Measurements from ENCODE around the gene DYTN. TPM values are rescaled to one million over a fixed set of nuclear protein-coding genes. Genes with fewer than 3 reads are reported as not detected.
A peak's percentile ranks its signal among the peaks of the same experiment; 100 is the strongest.

The DYTN gene
- polyA plus RNA-seq, 3 donors, result not detected

DNA sequence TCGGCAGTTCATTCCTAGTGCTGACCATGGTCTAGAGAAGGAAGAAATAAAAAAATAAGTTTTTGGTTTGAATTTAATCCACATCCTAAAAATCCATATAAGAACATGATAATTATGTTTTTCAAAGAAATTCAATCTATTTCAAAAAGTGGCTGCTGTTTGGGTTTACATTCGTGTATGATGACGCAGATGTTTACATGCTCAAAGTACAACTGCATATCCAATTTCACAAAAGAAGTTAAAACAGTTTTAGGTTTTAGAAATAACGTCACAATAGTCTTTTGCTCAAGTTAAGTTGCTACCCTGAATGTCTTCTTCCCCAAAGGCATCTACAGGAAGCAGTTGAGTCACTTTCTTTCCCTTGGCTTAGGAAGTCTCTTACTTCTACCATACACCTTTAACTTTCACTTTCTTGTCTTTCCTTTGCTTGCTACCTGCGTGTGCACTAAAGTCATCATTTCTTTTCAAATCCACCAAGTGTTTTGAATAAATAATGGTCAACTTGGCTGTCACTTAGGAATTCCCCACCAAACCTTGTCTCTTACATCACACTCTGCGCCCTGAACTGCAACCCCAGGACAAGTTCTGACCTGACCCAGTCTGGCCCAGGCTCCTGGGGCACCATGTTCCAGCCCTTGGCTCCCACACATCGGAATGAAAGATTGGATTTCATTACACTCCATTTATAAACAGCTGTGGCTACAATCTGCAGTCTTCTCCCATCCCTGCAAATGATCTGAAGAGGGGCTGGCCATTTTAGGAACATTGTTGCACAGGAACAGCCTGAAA is 47.5 kb downstream of the DYTN start:
- H3K9ac ChIP-seq (ENCODE audit: insufficient read depth, low read length, poor library complexity, severe bottlenecking), result no peak overlapping the region
- no peaks in the 10 kb centered on the region for H3K27me3 ChIP-seq (ENCODE audit: control insufficient read depth in 2 of 2, insufficient read depth in 2 of 2, low read length in 2 of 2)
- H3K4me1 Mint-ChIP-seq, result no peaks in the 10 kb centered on the region
- intact Hi-C loops (cut with micrococcal nuclease), result no loop called here
- 93% methylated on average over 5 of the region's 7 CpGs for WGBS (ENCODE audit: insufficient coverage)
- peaks cover 0 to 2% (median 0%) of the 10 kb centered on the region in 7 donors for H3K9me3 Mint-ChIP-seq
- no peaks in the 10 kb centered on the region for H4K20me1 ChIP-seq (ENCODE audit: insufficient read depth, low read length)
- peaks cover 0 to 3% (median 1%) of the 10 kb centered on the region in 3 donors for H3K27me3 Mint-ChIP-seq (ENCODE audit: low read depth in 3 of 3)
- H3K4me3 Mint-ChIP-seq, result no peak overlapping the region
- H3K36me3 Mint-ChIP-seq, result no peaks in the 10 kb centered on the region
- TF ChIP-seq, protein P1, sequence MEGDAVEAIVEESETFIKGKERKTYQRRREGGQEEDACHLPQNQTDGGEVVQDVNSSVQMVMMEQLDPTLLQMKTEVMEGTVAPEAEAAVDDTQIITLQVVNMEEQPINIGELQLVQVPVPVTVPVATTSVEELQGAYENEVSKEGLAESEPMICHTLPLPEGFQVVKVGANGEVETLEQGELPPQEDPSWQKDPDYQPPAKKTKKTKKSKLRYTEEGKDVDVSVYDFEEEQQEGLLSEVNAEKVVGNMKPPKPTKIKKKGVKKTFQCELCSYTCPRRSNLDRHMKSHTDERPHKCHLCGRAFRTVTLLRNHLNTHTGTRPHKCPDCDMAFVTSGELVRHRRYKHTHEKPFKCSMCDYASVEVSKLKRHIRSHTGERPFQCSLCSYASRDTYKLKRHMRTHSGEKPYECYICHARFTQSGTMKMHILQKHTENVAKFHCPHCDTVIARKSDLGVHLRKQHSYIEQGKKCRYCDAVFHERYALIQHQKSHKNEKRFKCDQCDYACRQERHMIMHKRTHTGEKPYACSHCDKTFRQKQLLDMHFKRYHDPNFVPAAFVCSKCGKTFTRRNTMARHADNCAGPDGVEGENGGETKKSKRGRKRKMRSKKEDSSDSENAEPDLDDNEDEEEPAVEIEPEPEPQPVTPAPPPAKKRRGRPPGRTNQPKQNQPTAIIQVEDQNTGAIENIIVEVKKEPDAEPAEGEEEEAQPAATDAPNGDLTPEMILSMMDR (IDR thresholded peaks at IDR 0.05), result no peak
- no peaks in the 10 kb centered on the region for H3K36me3 ChIP-seq (replicated peaks in 1 of 2; ENCODE audit: control insufficient read depth in 1 of 2, insufficient read depth in 2 of 2, low read length in 2 of 2)
- no peaks in the 10 kb centered on the region for H3K79me2 ChIP-seq (ENCODE audit: insufficient read depth, low read length)
- no peak overlapping the region for H3K4me2 ChIP-seq (replicated peaks; ENCODE audit: extremely low read depth, low read length, poor library complexity, severe bottlenecking)
- no peaks in the 10 kb centered on the region for H3K4me1 ChIP-seq (ENCODE audit: control insufficient read depth in 1 of 2, insufficient read depth in 2 of 2, low read length in 2 of 2)
- H3K9me3 ChIP-seq (replicated peaks in 1 of 2; ENCODE audit: control insufficient read depth in 1 of 2, insufficient read depth in 1 of 2, low read length in 2 of 2), result no peaks in the 10 kb centered on the region
- H3K27ac Mint-ChIP-seq, result peak overlapping the region in 1 of 7 donors; percentile 23
- H3K4me3 ChIP-seq (replicated peaks in 1 of 3; ENCODE audit: low read depth in 2 of 3, low read length in 3 of 3), result no peak overlapping the region
- no peak overlapping the region for H3K27ac ChIP-seq (ENCODE audit: low read depth in 1 of 2, low read length in 2 of 2)
- H2AFZ ChIP-seq (ENCODE audit: insufficient read depth, low read depth, low read length, poor library complexity, severe bottlenecking), result no peak overlapping the region
- DNase-seq, result no peak

- Histone ChIP-seq H3K9ac (ENCODE audit: insufficient read depth, low read length, poor library complexity, severe bottlenecking) (no peak overlapping the region), H3K27me3 (ENCODE audit: control insufficient read depth in 2 of 2, insufficient read depth in 2 of 2, low read length in 2 of 2) (no peaks in the 10 kb centered on the region), H3K4me1 (ENCODE audit: control insufficient read depth in 1 of 2, insufficient read depth in 2 of 2, low read length in 2 of 2) (no peaks in the 10 kb centered on the region), H3K27ac (ENCODE audit: low read depth in 1 of 2, low read length in 2 of 2) (no peak overlapping the region), H2AFZ (ENCODE audit: insufficient read depth, low read depth, low read length, poor library complexity, severe bottlenecking) (no peak overlapping the region), H3K9me3 (replicated peaks in 1 of 2; ENCODE audit: control insufficient read depth in 1 of 2, insufficient read depth in 1 of 2, low read length in 2 of 2) (no peaks in the 10 kb centered on the region), H3K79me2 (ENCODE audit: insufficient read depth, low read length) (no peaks in the 10 kb centered on the region), H4K20me1 (ENCODE audit: insufficient read depth, low read length) (no peaks in the 10 kb centered on the region), H3K4me3 (replicated peaks in 1 of 3; ENCODE audit: low read depth in 2 of 3, low read length in 3 of 3) (no peak overlapping the region), H3K4me2 (replicated peaks; ENCODE audit: extremely low read depth, low read length, poor library complexity, severe bottlenecking) (no peak overlapping the region), H3K36me3 (replicated peaks in 1 of 2; ENCODE audit: control insufficient read depth in 1 of 2, insufficient read depth in 2 of 2, low read length in 2 of 2) (no peaks in the 10 kb centered on the region)
- H3K27me3 Mint-ChIP-seq (ENCODE audit: low read depth in 3 of 3), result peaks cover 0 to 3% (median 0%) of the 10 kb centered on the region in 3 donors
- H3K36me3 Mint-ChIP-seq, result no peaks in the 10 kb centered on the region
- intact Hi-C loops (cut with micrococcal nuclease), result no loop called here
- H3K27ac Mint-ChIP-seq, result no peak overlapping the region
- no peaks in the 10 kb centered on the region for H3K4me1 Mint-ChIP-seq
- no peak for DNase-seq
- peaks cover 0 to 2% (median 0%) of the 10 kb centered on the region in 7 donors for H3K9me3 Mint-ChIP-seq
- WGBS (ENCODE audit: insufficient coverage), result no CpG with 5 or more reads among the region's 3 CpGs
- TF ChIP-seq, protein P1 (IDR thresholded peaks at IDR 0.05), result no peak
- H3K4me3 Mint-ChIP-seq, result no peak overlapping the region
These were observed 52.9 kb downstream of the DYTN start for GRCh38 chr2:206665251-206665650.
